RWPE1 (cell line): ENCODE data around the gene SPG21.

ENCODE experiments used
- CTCF ChIA-PET: fragments of 350-600 bp; sonication (Branson Sonifier 250); formaldehyde crosslinking; extraction: SDS; loops from one replicate; lab custom pipeline; 2021; lab: Yijun Ruan, JAX
- POLR2A ChIA-PET: fragments of 400-600 bp; formaldehyde crosslinking; extraction: SDS; loops from one replicate; lab custom pipeline; 2020; ENCODE audit warnings: antibody characterized with exemption; ENCODE audit not compliant: low non-redundant PET; lab: Yijun Ruan, JAX
- DNase-seq: peaks from one replicate; pipeline ENCODE4 v3.0.0; 2012; ENCODE audit warnings: low spot score
- H3K27ac ChIP-seq: fragments of 450-650 bp; 2 replicates; pipeline ENCODE4 v1.5.1; 2017
- TF ChIP-seq, protein P1 (sequence below): fragments of 450-650 bp; conservative IDR thresholded peaks from 2 replicates; pipeline ENCODE4 v1.5.1; 2017; ENCODE audit warnings: low read depth, mild to moderate bottlenecking

SPG21 gene

DNA sequence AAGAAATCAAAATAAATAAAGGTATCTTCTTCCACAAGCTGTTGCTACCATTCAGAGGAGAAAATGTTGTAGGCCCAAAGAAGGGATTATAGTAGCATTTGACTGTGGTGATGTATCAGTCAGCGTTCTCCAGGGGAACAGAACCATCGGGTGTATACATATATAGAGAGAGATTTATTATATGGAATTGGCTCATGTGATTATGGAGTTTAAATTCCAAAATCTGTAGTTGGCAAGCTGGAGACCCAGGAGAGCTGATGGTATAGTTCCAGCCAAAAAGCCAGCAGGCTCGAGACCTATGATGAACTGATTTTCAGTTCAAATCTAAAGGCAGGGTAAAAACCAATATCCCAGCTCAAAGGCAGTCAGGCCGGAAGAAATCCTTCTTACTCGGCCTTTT lies 7.4 kb upstream of the SPG21 start:
- TF ChIP-seq, protein P1, sequence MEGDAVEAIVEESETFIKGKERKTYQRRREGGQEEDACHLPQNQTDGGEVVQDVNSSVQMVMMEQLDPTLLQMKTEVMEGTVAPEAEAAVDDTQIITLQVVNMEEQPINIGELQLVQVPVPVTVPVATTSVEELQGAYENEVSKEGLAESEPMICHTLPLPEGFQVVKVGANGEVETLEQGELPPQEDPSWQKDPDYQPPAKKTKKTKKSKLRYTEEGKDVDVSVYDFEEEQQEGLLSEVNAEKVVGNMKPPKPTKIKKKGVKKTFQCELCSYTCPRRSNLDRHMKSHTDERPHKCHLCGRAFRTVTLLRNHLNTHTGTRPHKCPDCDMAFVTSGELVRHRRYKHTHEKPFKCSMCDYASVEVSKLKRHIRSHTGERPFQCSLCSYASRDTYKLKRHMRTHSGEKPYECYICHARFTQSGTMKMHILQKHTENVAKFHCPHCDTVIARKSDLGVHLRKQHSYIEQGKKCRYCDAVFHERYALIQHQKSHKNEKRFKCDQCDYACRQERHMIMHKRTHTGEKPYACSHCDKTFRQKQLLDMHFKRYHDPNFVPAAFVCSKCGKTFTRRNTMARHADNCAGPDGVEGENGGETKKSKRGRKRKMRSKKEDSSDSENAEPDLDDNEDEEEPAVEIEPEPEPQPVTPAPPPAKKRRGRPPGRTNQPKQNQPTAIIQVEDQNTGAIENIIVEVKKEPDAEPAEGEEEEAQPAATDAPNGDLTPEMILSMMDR: no peak
- no peak for DNase-seq
- no peak overlapping the region for H3K27ac ChIP-seq
- POLR2A ChIA-PET: no interaction called here
- CTCF ChIA-PET: interaction anchor here (0.6 kb wide), 1 partner anchor 10 kb away, joined by 3 read pairs; no protein-coding TSS in a partner anchor

DNA sequence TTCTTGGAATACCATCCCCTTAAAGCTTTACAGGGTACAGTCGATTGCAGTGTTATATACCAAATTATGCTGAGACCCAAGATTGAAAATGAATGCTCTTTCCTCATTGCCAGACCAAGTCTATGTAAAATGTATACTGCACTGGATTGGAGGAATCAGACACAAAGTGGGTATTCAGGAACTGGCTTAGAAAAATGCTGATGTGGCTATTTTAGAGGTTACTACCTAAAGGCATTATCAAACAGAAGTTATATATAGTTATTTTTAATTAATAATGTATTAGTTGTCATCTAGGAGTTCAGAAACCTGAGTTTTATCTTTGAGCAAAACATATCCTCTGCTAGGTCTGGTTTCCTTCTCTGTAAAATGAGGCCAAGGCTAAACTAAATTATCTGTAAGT lies 3.6 kb upstream of the SPG21 start:
- ChIA-PET CTCF (interaction anchor here (0.6 kb wide), 2 partner anchors 21 to 371 kb away, joined by 5 to 8 read pairs; no protein-coding TSS in a partner anchor), POLR2A (no interaction called here)
- no peak overlapping the region for H3K27ac ChIP-seq
- TF ChIP-seq, protein P1: no peak
- no peak for DNase-seq

DNA sequence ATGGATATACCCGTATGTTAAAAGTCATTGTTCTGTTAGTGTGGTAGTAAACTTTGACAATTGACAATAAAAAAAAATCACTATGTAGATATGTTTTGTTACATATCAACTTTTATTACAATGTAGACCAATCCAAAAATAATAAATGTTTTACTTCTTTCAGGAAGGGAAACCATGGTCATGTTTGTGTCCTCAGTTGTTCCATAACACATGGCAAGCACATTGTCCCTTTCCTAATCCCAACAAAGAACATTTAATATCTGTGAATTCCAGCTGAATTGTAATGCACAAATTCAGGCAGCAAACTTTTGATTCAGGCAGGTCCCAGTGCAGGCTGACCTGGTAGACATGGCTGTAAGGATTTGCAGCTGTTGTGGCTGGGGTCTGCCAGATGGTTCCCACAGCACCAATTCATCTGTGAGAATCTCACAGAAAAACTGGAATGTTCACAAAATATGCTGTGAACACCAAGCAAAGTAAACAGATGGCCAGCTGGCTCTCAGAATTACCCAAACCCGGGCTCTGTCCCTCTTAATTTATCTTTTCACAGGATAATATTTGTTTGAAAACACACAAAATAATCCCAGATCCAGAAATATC lies 1.9 kb upstream of the SPG21 start:
- TF ChIP-seq, protein P1: no peak
- ChIA-PET CTCF (interaction anchor here (0.6 kb wide), 2 partner anchors 103 to 259 kb away, joined by 3 to 4 read pairs; no protein-coding TSS in a partner anchor), POLR2A (no interaction called here)
- H3K27ac ChIP-seq: no peak overlapping the region
- DNase-seq: no peak

DNA sequence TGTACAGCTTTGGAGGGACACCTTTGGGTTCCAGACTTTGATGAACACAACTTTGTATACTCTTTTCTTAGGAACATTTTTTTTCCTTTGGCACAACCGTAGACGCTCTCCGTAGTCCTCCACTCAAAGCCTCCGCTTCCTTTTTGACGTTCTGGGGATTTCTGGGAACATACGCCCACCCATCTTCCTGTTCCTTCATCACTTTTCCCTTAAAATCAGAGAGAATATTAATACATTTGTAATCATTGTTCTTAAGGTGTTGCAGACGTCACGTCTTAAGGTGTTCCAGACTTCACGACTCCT lies 405 bp upstream of the SPG21 start:
- ChIA-PET POLR2A (no interaction called here), CTCF (no interaction called here)
- peak overlapping the region; percentile 80 for H3K27ac ChIP-seq
- TF ChIP-seq, protein P1: no peak
- DNase-seq: no peak

DNA sequence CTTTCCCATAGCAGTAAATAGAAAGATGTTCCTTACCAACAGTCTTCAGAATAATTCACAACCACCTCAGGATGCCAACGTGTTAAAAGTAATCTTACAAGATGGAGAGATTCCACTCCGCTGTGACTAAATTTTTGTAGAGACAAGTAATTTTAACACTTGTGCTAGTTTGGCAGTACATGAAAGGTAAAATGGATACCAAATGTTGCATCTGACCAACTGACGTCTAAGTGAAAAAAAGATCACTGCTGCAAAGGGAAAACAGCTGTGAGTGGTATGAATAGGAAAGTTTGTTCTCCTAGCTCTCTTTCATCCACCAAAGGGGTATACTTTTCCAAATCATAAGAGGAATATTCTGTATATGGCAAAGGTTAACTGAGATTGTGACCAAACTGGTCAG lies 2.6 kb downstream of the SPG21 start:
- TF ChIP-seq, protein P1: no peak
- DNase-seq: no peak
- H3K27ac ChIP-seq: no peak overlapping the region
- ChIA-PET CTCF (interaction anchor here (0.5 to 0.7 kb wide), 3 partner anchors 10 to 161 kb away, joined by 3 to 4 read pairs (median 3); no protein-coding TSS in a partner anchor), POLR2A (no interaction called here)

DNA sequence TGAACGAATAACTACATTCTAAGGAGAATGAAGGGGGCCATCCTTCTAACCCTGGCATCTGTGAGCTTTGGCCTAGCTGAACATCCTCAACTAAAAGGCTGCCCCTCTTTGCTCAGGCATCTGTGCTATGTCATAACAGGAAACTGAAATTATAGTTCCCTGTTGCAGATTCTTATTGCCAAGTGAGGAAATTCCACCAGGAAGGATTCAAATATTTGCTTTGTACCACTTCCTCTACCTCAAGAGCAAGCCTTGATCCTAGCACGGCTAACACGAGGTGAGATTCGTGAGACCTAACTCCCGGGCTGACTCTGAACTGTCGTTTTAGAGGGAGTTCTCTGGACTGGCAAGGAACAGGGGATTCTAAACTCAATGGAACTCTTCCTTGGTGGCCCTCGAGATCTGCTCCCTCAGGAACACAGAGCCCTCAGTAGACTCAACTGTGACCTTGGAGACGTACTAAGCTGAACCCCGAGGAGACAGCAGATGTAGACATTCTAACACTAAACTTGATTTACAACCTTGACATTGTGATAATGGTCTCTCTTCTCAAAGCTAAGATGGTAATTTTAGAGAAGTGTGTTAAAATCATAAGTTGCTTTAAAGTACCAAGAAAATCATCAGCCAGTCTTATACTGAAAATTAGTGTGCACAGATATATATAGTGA lies 4.2 kb downstream of the SPG21 start:
- no peak for DNase-seq
- TF ChIP-seq, protein P1: no peak
- POLR2A ChIA-PET: no interaction called here
- no peak overlapping the region for H3K27ac ChIP-seq
- CTCF ChIA-PET: interaction anchor here (1.2 kb wide), 1 partner anchor 312 kb away, joined by 3 read pairs; no protein-coding TSS in a partner anchor
